GM19238 (cell line): Measurements from ENCODE around the gene BUB1B.
"Not testable (repeated sequence)": the region's sequence is repeated elsewhere in the genome, so short reads cannot be mapped to it uniquely, and the experiment has no call there.

ENCODE experiments used
- DNase-seq: peaks from one replicate; pipeline ENCODE4 v3.0.0; 2011; ENCODE audit warnings: low spot score; ENCODE audit not compliant: insufficient read length

Gene BUB1B

GRCh38 chr15:40160689-40161688 lies at the start of gene BUB1B:
Gene BUB1B (plus strand): TSS chr15:40161069. CDS start chr15:40161221, 152 bp downstream.
- peak; percentile 95 for DNase-seq

- DNase-seq: no peak
Observed at GRCh38 chr15:40111888-40112287, 49.0 kb upstream of the BUB1B start.

- no peak for DNase-seq
Observed at GRCh38 chr15:40112789-40113188, 48.1 kb upstream of the BUB1B start.

- no peak for DNase-seq
Observed at GRCh38 chr15:40114218-40114617, 46.7 kb upstream of the BUB1B start.

GRCh38 chr15:40115106-40115505 lies 45.8 kb upstream of the BUB1B start:
- not testable (repeated sequence) for DNase-seq

GRCh38 chr15:40115670-40116093 lies 45.2 kb upstream of the BUB1B start:
- DNase-seq: peak; percentile 84

- DNase-seq: no peak
Observed at GRCh38 chr15:40118473-40118872, 42.4 kb upstream of the BUB1B start.

- DNase-seq: no peak
Observed at GRCh38 chr15:40121911-40122638, 38.8 kb upstream of the BUB1B start.

- not testable (repeated sequence) for DNase-seq
Observed at GRCh38 chr15:40122989-40123388, 37.9 kb upstream of the BUB1B start.

GRCh38 chr15:40123863-40124262 lies 37.0 kb upstream of the BUB1B start:
- DNase-seq: not testable (repeated sequence)

GRCh38 chr15:40124333-40124732 lies 36.5 kb upstream of the BUB1B start:
- not testable (repeated sequence) for DNase-seq

GRCh38 chr15:40124807-40125285 lies 36.0 kb upstream of the BUB1B start:
- DNase-seq: not testable (repeated sequence)

GRCh38 chr15:40125950-40126349 lies 34.9 kb upstream of the BUB1B start:
- DNase-seq: no peak

GRCh38 chr15:40128766-40129660 lies 31.9 kb upstream of the BUB1B start:
- no peak for DNase-seq

GRCh38 chr15:40130118-40130517 lies 30.8 kb upstream of the BUB1B start:
- DNase-seq: no peak

- no peak for DNase-seq
Observed at GRCh38 chr15:40130799-40131502, 29.9 kb upstream of the BUB1B start.

GRCh38 chr15:40133544-40133943 lies 27.3 kb upstream of the BUB1B start:
- DNase-seq: no peak

- DNase-seq: no peak
Observed at GRCh38 chr15:40134885-40135284, 26.0 kb upstream of the BUB1B start.

GRCh38 chr15:40135846-40136450 lies 24.9 kb upstream of the BUB1B start:
- DNase-seq: not testable (repeated sequence)
